ENCODE results near the gene NPY1R.

The NPY1R gene

DNA sequence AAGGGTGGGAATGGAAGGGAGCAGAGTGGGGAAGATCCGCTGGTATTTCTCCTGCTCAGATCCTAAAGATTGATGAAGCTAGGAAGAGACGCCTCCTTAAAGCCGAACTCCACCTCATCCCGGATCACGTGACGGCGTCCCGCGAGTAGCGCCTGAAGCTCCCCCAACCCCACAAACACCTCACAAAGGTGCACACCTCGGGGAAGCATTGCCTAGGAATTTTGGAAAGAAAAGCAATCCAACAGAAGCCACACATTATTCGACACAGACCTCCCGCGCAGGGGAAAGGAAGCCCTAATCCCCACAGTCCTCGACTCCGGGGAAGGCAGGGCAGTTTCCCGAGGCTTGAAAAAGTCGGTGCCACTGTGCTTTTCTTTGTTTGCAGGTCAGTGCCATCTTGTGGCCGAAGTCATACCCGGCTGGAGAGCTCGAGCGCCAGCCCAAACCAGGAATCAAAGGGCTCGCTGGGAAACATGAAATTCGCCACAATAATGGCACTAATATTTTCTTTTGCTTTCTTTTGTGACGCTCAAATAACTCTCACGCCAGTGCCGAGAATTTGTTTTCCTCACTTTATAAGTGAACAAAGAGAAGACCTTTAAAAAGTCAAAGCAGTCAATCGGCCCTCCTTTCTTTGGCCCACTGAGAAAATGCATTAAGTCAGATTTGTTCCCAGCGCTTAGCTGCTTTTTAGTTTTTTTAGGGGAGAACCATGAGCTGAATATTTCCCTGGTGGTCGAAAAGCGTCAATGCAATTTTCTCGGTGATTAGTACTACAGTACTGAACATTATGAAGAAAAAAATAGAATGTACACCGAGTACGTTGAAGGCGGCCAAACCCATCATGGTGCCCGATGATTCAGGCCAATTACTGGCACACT, at the start of gene NPY1R:
TSS of gene NPY1R (minus strand) at position 71 of the 881 bp plus-strand sequence. CDS start 6,042 bp downstream, outside the sequence.
- no peaks in the 10 kb centered on the region for H3K36me3 ChIP-seq (ENCODE audit: control insufficient read depth, insufficient read depth, low read length)
- peaks cover 24% of the 10 kb centered on the region for H3K27me3 ChIP-seq (ENCODE audit: control insufficient read depth, insufficient read depth, low read length)
- H3K4me1 ChIP-seq (ENCODE audit: control insufficient read depth, insufficient read depth, low read length), result 0 out of 2 replicates have a peak, but pooled peaks cover 4% of the 10 kb centered on the region
- no peak within 1 kb of the TSS for H3K27ac ChIP-seq (ENCODE audit: low read depth, low read length)
- peak within 1 kb of the TSS; percentile 82 for H3K9ac ChIP-seq (ENCODE audit: low read depth, low read length)
- no peaks in the 10 kb centered on the region; the same call in 1 of the 2 replicates for H3K9me3 ChIP-seq (ENCODE audit: control insufficient read depth, insufficient read depth, low read length)
- H3K4me3 ChIP-seq (ENCODE audit: low read depth, low read length), result peak within 1 kb of the TSS; percentile 79

DNA sequence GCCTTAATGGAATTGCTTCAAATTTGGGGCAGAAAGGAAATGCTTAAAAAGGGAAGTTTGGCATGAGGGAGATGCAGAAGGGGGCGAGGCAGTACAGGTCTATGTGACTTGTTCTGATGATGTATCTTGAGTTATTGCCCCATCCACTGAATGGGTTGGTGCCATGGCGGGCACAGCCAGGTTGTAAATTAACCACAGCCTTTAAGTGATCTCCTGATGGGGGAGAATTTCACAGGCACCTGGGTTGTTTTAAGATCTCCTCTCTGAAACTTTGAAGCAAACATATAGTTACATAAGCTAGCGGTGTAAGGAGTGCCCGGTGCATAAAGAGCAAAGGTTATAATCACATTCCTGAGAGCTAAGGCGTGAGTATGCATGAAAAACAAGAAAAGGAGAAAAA, 48.3 kb upstream of the NPY1R start:
- Histone ChIP-seq H3K27ac (ENCODE audit: low read depth, low read length) (no peak overlapping the region), H3K4me3 (ENCODE audit: low read depth, low read length) (no peak overlapping the region), H3K4me1 (ENCODE audit: control insufficient read depth, insufficient read depth, low read length) (0 out of 2 replicates have a peak, but pooled peaks cover 2% of the 10 kb centered on the region), H3K9ac (ENCODE audit: low read depth, low read length) (no peak overlapping the region), H3K36me3 (ENCODE audit: control insufficient read depth, insufficient read depth, low read length) (no peaks in the 10 kb centered on the region), H3K9me3 (ENCODE audit: control insufficient read depth, insufficient read depth, low read length) (no peaks in the 10 kb centered on the region), H3K27me3 (ENCODE audit: control insufficient read depth, insufficient read depth, low read length) (no peaks in the 10 kb centered on the region)

DNA sequence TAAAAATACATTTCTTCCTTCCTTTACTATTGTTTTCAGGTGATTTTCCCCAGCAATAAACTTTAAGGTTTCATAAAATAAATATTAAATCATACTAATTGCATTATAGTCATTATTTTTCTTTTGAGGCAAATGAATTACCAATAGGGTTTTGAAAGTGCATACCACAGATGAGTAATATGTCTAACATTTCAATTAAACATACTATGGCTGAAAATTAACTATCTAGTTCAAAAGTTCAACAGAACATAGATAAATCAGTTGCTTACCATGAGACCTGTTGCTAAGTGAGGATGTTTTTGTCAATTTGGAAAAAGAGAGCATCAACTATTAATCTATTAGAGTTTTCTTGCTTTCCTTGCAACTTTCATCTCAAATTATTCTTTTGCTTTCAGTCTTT, 46.3 kb upstream of the NPY1R start:
- H3K9ac ChIP-seq (ENCODE audit: low read depth, low read length), result no peak overlapping the region
- no peak overlapping the region for H3K4me3 ChIP-seq (ENCODE audit: low read depth, low read length)
- H3K27ac ChIP-seq (ENCODE audit: low read depth, low read length), result no peak overlapping the region
- H3K4me1 ChIP-seq (ENCODE audit: control insufficient read depth, insufficient read depth, low read length), result no peaks in the 10 kb centered on the region
- H3K9me3 ChIP-seq (ENCODE audit: control insufficient read depth, insufficient read depth, low read length), result no peaks in the 10 kb centered on the region
- no peaks in the 10 kb centered on the region for H3K27me3 ChIP-seq (ENCODE audit: control insufficient read depth, insufficient read depth, low read length)
- H3K36me3 ChIP-seq (ENCODE audit: control insufficient read depth, insufficient read depth, low read length), result no peaks in the 10 kb centered on the region

DNA sequence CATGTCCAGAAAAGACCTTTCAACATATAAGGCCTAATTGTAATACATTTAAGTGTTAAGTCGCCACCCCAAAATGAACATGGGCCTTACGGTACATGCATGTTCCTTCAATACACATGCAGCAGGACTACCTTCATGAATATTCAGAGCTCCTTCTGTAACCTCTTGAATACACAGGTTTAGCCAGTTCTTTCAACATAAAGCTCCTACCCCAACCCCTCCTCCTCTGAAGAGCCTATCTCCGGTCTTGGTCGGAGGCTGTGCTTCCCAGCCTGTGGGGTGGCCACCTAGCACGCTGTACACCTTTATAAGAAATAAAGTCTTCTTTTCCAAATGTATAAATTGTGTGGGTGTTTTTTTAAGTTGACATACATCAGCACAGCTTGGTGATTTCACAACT, 39.6 kb upstream of the NPY1R start:
- no peaks in the 10 kb centered on the region for H3K9me3 ChIP-seq (ENCODE audit: control insufficient read depth, insufficient read depth, low read length)
- peaks cover 8% of the 10 kb centered on the region; the same call in 1 of the 2 replicates for H3K4me1 ChIP-seq (ENCODE audit: control insufficient read depth, insufficient read depth, low read length)
- H3K36me3 ChIP-seq (ENCODE audit: control insufficient read depth, insufficient read depth, low read length), result no peaks in the 10 kb centered on the region
- no peak overlapping the region for H3K27ac ChIP-seq (ENCODE audit: low read depth, low read length)
- no peak overlapping the region for H3K9ac ChIP-seq (ENCODE audit: low read depth, low read length)
- H3K27me3 ChIP-seq (ENCODE audit: control insufficient read depth, insufficient read depth, low read length), result no peaks in the 10 kb centered on the region
- no peak overlapping the region for H3K4me3 ChIP-seq (ENCODE audit: low read depth, low read length)

DNA sequence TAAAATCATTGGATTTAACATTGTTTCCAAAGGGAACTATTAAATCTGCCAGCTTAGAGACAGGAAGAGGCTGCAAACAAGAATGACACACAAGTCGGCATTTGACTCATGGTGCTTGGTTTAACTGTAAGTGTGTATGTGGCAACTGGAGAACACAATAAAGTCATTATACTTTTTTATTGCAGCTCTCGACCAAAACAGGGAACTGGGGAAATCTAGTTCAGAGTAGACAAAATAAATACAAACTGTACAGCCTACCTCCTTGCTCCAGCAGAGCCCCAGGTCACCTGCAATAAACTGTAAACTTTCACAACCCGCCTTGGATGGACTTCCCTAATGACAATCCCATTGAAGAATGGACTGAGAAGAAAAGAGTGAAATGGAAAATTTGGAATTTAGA, 35.3 kb upstream of the NPY1R start:
- Histone ChIP-seq H3K9ac (ENCODE audit: low read depth, low read length) (no peak overlapping the region), H3K27me3 (ENCODE audit: control insufficient read depth, insufficient read depth, low read length) (no peaks in the 10 kb centered on the region), H3K27ac (ENCODE audit: low read depth, low read length) (no peak overlapping the region), H3K4me3 (ENCODE audit: low read depth, low read length) (no peak overlapping the region), H3K9me3 (ENCODE audit: control insufficient read depth, insufficient read depth, low read length) (no peaks in the 10 kb centered on the region), H3K36me3 (ENCODE audit: control insufficient read depth, insufficient read depth, low read length) (no peaks in the 10 kb centered on the region), H3K4me1 (ENCODE audit: control insufficient read depth, insufficient read depth, low read length) (peaks cover 8% of the 10 kb centered on the region; the same call in 1 of the 2 replicates)

DNA sequence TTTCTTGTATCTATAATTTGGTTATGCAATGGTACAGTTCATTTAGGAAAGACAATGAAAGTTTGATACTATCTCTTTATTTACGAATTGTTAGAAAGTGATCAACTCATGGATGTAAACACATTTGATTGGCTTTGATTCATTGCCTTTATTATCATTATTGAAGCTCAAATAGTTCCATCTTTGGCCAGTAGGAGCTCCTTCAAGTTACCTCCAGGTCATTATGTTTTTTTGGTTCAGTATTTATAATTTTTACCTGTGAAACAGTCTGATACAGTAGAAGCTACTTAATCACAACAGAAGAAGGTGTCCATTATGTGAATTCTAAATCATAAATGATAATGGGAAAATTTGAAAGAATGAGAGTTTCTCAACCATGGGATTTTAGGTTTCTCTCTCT, 23.7 kb upstream of the NPY1R start:
- H3K9me3 ChIP-seq (ENCODE audit: control insufficient read depth, insufficient read depth, low read length), result no peaks in the 10 kb centered on the region
- no peak overlapping the region for H3K9ac ChIP-seq (ENCODE audit: low read depth, low read length)
- no peaks in the 10 kb centered on the region for H3K4me1 ChIP-seq (ENCODE audit: control insufficient read depth, insufficient read depth, low read length)
- H3K27ac ChIP-seq (ENCODE audit: low read depth, low read length), result no peak overlapping the region
- H3K27me3 ChIP-seq (ENCODE audit: control insufficient read depth, insufficient read depth, low read length), result no peaks in the 10 kb centered on the region
- no peaks in the 10 kb centered on the region for H3K36me3 ChIP-seq (ENCODE audit: control insufficient read depth, insufficient read depth, low read length)
- H3K4me3 ChIP-seq (ENCODE audit: low read depth, low read length), result no peak overlapping the region

DNA sequence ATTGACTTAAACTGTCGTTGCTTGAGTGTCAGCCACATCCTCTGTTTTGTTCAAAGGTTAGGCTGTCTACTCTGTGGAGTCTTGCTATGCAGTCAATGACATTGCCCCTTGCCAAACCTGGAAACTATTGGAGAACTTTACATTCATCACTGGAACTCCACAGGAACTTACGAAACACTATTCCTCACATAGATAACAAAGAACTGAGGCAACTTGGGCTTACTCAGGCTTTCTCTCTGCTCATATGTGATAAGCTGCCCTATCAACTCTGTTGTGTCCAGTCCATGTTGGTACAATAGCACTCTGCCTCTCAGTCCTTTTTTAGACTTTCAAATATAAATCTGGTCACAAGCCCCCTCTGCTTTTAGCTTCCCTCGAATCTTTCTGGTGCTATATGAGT, 20.7 kb upstream of the NPY1R start:
- no peaks in the 10 kb centered on the region for H3K27me3 ChIP-seq (ENCODE audit: control insufficient read depth, insufficient read depth, low read length)
- no peak overlapping the region for H3K27ac ChIP-seq (ENCODE audit: low read depth, low read length)
- no peak overlapping the region for H3K9ac ChIP-seq (ENCODE audit: low read depth, low read length)
- H3K9me3 ChIP-seq (ENCODE audit: control insufficient read depth, insufficient read depth, low read length), result no peaks in the 10 kb centered on the region
- no peaks in the 10 kb centered on the region for H3K4me1 ChIP-seq (ENCODE audit: control insufficient read depth, insufficient read depth, low read length)
- H3K4me3 ChIP-seq (ENCODE audit: low read depth, low read length), result no peak overlapping the region
- H3K36me3 ChIP-seq (ENCODE audit: control insufficient read depth, insufficient read depth, low read length), result no peaks in the 10 kb centered on the region

DNA sequence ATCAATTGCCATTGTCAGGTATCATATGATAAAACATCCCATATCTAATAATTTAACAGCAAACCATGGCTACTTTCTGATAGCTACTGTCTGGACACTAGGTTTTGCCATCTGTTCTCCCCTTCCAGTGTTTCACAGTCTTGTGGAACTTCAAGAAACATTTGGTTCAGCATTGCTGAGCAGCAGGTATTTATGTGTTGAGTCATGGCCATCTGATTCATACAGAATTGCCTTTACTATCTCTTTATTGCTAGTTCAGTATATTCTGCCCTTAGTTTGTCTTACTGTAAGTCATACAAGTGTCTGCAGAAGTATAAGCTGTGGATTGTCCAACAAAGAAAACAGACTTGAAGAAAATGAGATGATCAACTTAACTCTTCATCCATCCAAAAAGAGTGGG, 18.3 kb upstream of the NPY1R start:
- Histone ChIP-seq H3K4me3 (ENCODE audit: low read depth, low read length) (no peak overlapping the region), H3K36me3 (ENCODE audit: control insufficient read depth, insufficient read depth, low read length) (no peaks in the 10 kb centered on the region), H3K27ac (ENCODE audit: low read depth, low read length) (no peak overlapping the region), H3K9me3 (ENCODE audit: control insufficient read depth, insufficient read depth, low read length) (no peaks in the 10 kb centered on the region), H3K27me3 (ENCODE audit: control insufficient read depth, insufficient read depth, low read length) (no peaks in the 10 kb centered on the region), H3K4me1 (ENCODE audit: control insufficient read depth, insufficient read depth, low read length) (no peaks in the 10 kb centered on the region), H3K9ac (ENCODE audit: low read depth, low read length) (no peak overlapping the region)

DNA sequence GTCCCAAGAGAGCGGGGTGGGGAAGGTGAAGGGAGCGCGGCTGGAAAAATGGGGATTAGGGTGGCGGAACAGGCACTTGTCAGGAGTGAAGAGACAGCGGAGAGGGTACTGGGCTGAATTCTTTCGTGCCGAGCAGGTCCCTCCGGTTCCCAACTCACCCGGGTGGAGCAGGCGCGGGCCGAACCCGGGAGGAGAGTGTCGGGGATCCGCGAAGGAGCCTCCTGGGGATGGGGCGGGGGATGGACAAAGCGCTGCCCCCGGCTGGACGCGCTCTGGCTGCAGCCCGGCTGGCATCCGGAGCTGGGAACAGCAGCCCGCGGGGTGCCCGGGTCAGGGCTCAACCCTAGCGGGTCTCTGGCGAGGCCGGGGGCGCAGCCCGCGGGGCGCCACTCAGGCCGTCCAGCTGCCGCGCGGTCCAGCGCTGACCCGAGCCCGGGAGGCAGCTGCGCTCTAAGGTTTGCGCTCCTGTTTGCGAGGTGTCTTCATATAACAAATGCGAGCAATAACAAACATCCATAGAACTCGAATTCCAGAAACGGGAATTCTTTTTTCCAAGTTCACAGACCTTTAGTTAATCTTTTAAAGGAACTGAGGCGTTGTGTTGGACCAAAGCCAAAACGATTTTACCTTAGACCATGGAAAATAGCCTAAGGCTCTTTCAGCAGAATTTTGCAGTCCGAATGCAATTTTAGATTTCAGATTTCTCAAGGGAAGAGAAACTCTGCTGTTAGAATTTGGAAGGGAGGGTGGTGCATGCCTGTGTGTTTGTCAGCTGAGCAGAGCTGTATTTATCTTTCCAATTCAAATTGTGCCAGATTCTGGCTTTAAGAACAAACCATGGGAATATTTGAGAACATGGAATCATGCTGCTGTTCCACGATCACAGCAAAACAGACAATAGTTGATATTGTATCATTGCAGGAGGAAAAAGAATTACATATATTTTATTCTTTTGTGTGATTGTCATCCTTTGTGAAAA, 12.0 kb upstream of the NPY1R start:
- peak overlapping the region; percentile 89 for H3K4me3 ChIP-seq (ENCODE audit: low read depth, low read length)
- peaks cover 44% of the 10 kb centered on the region for H3K27me3 ChIP-seq (ENCODE audit: control insufficient read depth, insufficient read depth, low read length)
- H3K9ac ChIP-seq (ENCODE audit: low read depth, low read length), result 0 out of 2 replicates have a peak overlapping the region, but pooled peaks have one; percentile 48
- no peaks in the 10 kb centered on the region for H3K36me3 ChIP-seq (ENCODE audit: control insufficient read depth, insufficient read depth, low read length)
- peaks cover 5% of the 10 kb centered on the region; the same call in 1 of the 2 replicates for H3K4me1 ChIP-seq (ENCODE audit: control insufficient read depth, insufficient read depth, low read length)
- H3K27ac ChIP-seq (ENCODE audit: low read depth, low read length), result no peak overlapping the region
- H3K9me3 ChIP-seq (ENCODE audit: control insufficient read depth, insufficient read depth, low read length), result no peaks in the 10 kb centered on the region

DNA sequence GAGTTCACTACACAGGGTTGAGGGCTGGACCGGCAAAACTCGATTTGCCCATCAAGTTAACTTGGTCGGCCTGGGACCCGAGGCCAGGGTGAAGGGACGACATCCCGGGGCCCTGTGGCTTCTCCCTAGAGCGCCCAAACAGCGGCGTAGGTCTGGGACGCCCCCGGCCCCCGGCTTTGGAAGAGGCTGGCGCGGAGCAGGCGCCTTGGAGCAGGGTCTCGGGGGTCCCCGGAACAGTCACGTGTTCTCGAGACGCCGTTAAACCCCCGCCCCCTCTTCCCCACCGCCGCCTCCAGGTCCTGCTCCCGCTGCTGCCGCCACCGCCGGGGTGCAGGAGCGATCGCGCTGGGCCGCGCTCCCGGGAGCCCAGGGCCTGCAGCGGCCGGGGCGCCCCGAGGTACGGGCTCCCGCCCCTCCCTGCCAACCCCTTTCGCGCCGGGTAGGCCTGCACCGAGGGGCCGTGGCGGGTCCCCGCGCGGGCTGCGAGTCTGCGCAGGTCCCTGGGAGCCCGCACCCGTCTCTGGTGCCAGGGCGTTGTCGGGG, 11.3 kb upstream of the NPY1R start, which contains the start of gene NPY5R:
TSS of gene NPY5R (plus strand) at position 289 of the 543 bp plus-strand sequence. CDS start 6,382 bp downstream, outside the sequence.
- Histone ChIP-seq H3K9ac (ENCODE audit: low read depth, low read length) (0 out of 2 replicates have a peak within 1 kb of the TSS, but pooled peaks have one; percentile 48), H3K27me3 (ENCODE audit: control insufficient read depth, insufficient read depth, low read length) (peaks cover 45% of the 10 kb centered on the region)

More for the DNA sequence above, 11.3 kb upstream of the NPY1R start, which contains the start of gene NPY5R:
- Histone ChIP-seq H3K36me3 (ENCODE audit: control insufficient read depth, insufficient read depth, low read length) (no peaks in the 10 kb centered on the region), H3K9me3 (ENCODE audit: control insufficient read depth, insufficient read depth, low read length) (no peaks in the 10 kb centered on the region), H3K4me3 (ENCODE audit: low read depth, low read length) (peak within 1 kb of the TSS; percentile 89), H3K27ac (ENCODE audit: low read depth, low read length) (no peak within 1 kb of the TSS), H3K4me1 (ENCODE audit: control insufficient read depth, insufficient read depth, low read length) (peaks cover 5% of the 10 kb centered on the region; the same call in 1 of the 2 replicates)

Data from HUES48 (cell line).